Activated CD4-positive, alpha-beta T cell treated with anti-CD3 and anti-CD28 coated beads, Interleukin-2, amount 50 U/mL, for 48 hours (primary cell): ENCODE measurements around the gene SLN.
"Not testable (repeated sequence)": the region's sequence is repeated elsewhere in the genome, so short reads cannot be mapped to it uniquely, and the experiment has no call there.

Source experiments
- DNase-seq, 2 experiments: peaks; one replicate each; pipeline ENCODE4 v3.0.0-alpha.2; 2020

Gene SLN

DNA sequence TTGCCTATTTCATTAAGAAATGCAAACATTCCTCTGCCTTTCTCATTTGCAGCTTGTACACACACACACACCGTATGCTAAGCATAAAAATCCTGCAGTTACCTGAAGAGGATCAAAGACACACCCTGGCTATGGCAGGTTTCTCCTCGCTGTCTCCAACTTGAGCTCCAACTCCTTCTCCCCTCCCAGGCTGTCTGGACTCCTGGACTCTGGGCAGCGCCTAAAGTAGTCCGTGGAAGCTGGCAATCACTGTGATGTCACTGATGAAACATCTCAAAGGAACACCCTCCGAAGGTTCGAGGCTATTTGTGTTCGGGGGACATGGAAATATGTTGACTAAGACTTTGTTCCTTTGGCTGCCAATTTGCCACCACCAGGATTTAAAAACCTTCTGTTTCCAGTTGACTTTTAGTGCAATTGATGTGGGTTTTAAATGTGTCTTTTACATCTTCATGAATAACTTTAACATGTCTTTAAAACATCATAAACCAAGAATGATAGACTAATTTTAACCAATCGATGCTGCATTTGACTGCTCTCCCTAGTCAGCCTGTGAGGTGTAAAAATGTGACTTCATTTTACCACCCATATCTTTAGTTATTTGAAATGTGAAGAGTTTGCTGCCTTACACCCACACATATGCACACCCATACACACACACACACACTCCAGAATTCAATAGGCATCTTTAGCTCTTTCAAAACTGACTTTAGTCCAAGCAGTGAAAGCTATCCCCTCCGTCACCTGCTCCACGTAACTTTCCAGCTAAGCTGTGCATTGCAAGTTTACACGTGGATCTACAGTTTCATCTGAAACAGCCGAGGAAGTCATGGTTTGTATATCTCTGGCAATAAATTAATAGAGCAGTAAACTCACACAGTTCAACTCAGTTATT lies at the start of gene SLN:
SLN (minus strand) TSS at position 196 of the 895 bp plus-strand sequence.
- no peak for DNase-seq

DNA sequence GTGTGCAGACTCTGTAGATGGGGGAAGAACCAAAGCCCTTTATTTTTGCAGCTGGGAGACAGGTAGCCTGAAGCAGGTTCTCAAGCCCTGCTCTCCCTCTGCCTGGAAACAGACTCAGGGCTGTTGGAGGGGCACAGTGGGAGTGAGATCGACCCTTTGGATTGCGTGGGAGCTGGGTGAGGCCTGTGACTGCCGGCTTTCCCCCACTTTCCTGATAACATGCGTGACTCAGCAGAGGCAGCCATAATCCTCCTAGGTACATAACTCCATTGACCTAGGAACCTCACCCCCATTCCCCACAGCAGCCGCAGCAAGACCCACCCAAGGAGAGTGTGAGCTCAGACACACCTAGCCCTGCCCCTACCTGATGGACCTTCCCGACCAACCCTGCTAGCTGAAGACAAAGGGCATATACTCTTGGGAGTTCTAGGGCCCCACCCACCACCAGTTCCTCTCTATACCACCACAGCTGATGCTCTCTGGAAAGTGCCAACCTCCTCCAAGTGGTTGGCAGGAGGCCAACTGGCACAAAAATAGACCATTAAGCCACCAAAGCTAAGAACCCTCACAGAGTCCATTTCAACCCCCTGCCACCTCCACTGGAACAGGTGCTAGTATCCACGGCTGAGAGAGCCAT lies 47.0 kb upstream of the SLN start:
- DNase-seq, result not testable (repeated sequence)

DNA sequence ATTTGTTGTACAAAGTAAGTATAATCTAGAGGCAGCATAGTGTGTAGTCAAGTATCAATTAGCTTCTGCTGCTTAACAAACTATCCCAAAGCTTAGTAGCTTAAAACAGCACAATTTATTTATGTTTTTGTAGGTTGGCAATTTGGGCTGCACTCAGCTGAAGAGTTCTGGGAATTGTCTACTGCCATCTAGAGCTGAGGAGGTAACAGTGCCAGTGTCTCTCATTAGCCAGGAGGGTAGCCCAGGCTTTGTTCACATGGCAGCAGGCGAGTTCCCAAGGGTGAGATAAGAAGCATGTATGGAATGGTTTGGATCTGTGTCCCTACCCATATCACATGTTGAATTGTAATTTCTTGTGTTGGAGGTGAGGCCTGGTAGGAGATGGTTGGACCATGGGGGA lies 45.8 kb upstream of the SLN start:
- no peak for DNase-seq

DNA sequence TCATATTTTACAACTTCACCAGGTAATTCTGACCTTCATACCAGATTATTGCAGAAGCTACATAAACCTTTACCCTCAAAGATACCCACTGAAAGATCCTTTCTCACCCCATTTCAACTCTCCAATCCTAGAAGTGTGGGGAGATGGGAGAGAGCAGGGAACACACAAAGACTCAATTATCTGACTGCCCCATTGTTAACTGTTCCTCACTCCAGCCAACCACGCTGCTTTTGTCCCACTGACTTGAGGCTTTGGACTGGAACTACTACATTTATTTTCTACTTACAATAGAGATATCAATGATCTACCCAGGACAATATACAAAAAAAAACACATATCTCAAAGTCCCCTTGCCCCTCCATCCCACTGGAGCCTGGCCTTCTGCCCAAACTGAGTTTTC lies 44.7 kb upstream of the SLN start:
- no peak for DNase-seq

DNA sequence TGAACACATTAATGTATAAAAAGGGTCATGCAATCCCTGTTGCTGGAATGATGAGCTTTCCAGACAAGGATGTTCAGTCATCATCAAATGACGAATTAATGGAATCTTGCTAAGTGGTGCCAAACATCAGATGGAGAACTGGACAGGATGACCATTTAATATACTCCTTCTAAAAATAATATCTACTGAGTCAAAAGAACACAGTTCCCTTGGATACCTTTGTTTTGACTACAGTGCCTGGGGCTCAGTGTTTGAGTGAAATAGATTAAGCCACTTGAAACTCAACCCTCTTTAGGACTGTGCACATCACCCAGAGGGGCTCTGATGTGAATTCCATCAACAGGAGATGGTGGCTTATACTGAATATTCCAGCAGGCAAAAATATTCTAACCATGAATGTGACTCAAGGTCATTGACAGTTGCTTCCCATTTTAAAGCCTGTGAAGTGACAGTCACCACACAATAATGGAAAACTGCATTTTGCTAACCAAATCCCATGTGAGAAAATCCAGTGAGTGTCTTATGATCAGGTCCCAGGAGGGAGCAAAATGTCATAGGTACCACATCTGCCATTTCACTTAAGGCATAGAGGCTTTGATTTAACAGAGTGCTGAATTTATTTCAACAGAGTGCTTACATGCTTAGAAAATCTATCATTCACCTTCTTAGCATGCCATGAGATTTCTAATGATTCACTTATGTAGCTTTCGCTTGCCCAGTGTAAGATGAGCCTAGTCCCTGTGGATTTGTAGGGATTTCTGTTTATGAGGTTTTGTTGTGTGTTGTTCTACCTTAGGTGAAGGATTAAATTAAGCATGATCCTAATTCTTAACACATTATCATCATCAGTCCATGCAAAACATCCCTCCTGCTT lies 41.3 kb upstream of the SLN start:
- DNase-seq, result no peak

DNA sequence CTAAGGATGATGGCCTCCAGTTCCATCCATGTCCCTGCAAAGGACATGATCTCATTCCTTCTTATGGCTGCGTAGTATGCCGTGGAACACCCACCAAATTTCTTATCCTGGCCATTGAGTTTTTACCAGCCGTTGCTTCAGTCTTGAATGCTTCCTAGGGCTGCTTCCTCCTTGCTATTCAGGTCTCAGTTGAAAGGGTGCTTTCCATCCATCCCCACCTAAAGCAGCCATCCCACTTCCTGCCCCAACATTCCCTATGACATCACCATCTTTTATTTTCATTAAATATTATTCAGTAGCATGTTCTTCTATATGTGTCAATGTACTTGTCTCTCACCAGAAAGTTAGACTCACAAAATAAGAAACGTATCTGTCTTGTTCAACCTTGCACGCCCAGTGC lies 40.7 kb upstream of the SLN start:
- no peak for DNase-seq

DNA sequence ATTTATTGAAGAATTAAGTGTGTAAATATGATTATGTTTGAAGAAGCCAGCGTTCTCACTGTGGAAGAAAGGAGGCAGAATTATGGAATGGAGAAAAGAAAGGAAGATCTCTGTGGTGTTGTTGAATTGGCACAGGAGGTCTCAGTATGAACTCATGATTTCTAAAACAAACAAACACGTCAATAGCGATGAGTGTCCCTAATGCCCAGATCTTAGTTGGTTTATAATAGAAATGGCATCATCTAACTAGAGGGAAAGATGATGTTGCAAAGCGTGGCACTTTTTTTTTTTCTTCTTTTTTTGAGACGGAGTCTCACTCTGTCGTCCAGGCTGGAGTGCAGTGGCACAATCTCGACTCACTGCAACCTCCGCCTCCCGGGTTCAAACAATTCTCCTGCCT lies 39.2 kb upstream of the SLN start:
- DNase-seq, result no peak

DNA sequence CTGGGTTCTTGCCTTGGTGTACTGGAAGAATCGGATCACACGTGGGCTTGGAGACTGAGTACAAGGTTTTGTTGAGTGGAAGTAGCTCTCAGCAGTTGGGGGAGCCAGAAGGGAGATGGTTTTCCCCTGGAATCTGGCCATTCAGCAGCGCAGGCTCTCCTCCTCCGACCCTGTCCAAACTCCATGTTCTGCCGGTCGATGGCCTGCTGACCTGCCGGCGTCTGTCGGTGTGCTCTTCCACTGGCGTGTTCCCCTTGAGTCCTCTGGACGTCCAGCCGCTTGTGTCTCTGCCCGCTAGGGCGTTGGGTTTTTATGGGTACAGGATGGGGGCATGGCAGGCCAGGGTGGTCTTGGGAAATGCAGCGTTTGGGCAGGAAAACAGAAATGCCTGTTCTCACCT lies 38.5 kb upstream of the SLN start:
- DNase-seq, result no peak

DNA sequence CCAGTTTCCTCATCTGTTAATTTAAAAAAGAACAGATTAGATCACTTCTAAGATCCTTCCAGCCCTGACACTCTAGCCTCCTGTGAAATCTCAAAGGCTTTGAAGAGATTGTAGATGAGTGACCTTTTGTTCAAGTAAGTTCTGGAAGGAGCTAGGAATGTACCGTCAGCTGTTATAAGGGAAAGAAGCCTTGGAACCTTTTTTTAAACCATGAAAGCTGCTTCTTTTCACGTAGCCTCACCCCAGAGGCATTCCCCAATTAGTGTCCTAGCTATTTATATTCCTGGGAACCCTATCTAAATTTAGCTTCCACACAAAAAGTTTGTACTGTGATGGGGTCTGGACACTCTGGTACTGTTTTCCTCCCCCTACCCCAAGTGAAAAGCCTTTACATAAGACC lies 35.8 kb upstream of the SLN start:
- no peak for DNase-seq

DNA sequence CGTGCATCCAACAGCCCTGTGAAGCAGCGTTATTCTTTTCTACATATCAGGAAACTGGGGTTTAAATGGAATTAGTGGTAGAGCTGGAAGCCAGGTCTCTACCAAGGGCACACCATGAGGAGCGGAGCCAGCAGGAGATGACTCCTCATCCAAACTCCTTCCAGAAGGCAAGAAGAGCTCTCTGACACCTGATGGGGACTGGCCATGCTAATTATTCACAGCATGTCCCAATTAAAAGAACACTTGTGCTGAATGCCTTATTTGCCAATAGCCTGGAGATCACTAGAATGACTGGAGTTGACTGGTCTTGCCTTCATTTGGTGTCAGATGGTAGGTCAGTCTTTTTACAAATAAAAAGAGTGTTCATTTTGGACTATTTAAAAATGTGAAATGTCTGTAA lies 32.9 kb upstream of the SLN start:
- no peak for DNase-seq

DNA sequence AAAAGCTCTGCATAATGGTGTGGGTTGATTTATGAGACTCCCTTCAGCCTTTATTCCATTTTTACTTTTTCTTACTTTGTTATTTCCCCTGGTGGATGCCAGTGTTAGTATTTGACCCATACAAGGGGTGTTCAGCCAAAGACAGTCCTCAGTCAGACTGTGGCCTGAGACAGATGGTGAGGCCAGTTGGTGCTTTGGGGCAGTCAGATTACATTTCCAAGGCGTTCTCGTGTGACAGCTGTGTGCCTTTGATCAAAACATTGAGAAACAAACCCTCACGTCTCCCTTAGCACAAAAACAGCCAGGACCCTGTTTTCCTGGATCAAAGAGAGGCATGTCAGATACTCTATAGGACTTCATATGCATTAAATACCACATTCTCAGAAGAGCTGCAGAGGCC lies 31.3 kb upstream of the SLN start:
- no peak for DNase-seq

DNA sequence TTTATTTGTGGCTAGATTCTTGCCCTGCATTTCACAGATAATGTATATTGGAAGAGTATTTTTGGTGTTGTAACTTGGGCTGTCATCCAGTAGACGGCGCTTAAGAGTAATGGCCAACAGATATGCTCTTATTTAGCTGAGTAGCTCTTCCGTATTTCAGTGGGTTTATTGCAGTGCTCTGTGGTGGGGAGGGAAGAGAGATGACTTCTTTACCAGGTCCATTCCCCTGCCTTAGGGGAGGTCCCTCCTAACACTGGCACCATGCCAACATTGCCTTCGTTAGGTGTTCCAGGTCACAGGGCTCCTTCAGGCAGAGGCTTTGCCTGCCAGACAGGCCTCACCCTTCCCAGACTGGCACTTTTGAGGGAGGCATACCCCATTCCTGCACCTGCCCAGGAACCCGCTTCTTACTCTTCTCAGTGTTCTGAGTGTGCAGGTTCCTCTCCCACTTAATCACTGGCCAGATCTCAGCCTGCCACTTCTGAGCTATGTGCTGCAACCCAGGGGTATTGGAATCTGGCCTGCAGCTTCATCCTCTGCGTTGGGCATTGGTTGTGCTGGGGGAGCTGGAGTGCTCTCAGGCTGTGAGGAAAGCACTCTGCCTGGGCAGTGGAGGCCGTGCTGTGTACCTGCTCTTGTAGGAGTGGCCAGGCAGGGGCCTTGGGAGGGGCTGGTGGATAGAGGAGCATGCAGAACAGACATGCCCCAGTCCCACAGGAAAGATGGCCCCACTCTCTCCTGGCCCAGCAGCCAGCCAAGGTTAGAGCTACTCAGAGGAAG lies 29.4 kb upstream of the SLN start:
- peak; percentile 4 to 11 for DNase-seq

DNA sequence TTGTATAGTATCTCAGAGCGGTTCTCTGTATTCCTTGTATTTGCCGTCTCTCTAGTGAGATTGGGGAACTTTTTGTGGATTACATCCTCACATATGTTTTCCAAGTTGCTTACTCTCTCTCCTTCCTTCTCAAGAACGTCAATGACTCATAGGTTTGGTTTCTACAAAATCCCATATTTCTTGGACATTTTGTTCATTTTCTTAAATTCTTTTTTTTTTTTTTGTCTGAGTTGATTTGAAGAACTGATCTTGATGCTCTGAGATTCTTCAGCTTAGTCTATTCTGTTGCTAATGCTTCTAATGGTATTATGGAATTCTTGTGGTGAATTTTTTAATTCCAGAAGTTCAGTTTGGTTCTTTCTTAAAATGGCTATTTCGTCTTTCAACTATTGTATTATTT lies 28.4 kb upstream of the SLN start:
- no peak for DNase-seq

DNA sequence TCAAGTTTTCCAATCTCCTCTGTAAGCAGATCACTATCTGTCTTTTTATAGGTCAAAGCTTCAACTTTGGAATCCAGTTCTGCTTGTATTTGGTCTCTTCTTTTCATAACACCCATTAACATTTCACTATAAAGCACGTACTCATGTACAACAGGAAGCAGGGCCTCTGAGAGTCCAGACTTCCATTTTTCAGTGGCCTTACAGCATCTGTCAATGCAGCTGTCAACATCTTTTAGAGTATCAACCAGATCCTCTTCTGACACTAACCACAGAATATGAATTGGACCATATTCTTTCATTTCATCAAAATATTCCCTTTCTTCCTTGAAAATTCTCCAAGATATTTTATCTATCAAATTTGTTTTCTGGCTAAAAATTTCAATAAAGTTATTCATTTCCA lies 24.7 kb upstream of the SLN start:
- DNase-seq, result no peak

DNA sequence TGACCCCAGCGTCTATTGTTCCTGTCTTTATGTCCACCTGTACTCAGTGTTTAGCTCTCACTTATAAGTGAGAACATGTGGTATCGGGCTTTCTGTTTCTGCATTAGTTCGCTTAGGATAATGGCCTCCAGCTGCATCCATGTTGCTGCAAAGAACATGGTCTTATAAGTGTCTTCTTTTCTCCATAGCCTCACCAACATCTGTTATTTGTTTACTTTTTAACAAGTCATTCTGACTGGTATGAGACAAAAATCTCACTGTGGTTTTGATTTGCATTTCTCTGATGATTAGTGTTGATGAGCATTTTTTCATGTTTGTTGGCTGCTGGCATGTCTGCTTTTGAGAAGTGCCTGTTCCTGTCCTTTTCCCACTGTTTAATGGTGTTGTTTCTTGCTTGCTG lies 21.7 kb upstream of the SLN start:
- DNase-seq, result no peak

DNA sequence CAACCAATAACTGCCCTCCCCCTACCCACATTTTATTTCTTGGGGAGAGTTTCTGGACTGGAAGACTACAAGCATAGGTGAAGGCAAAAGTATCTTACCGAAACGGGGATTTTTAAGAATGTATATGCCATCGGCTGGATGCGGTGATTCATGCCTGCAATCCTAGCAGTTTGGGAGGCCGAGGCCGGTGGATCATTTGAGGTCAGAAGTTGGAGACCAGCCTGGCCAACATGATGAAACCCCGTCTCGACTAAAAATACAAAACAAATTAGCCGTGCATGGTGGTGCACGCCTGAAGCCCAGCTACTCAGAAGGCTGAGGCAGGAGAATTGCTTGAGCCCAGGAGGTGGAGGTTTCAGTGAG lies 20.8 kb upstream of the SLN start:
- DNase-seq, result no peak

DNA sequence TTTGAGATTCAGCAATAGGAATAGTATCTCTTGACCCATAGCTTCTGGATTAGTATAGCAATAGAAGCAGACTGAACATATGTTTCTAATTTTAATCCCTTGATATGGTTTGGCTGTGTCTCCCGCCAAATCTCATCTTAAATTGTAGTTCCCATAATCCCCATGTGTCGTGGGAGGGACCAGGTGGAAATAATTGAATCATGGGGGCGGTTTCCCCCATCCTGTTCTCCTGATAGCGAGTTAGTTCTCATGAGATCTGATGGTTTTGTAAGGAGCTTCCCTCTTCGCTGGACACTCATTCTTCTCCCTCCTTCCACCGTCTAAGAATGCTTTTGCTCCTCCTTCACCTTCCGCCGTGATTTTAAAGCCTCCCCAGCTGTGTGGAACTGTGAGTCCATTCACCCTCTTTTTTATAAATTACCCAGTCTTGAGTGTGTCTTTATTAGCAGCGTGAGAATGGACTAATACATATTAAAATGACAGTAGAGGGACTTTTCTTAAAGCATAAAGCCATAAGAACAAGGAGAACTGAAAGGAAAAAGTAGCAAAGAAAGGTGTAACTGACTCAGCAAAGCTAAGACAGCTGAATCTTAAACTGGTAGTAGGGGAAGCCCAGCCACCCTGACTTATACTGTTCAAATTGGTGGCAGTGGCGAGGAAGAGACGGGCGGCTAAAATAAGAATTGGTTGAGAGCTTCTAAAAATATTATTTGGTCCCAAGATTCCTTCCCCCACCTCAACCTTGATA lies 20.3 kb upstream of the SLN start:
- no peak for DNase-seq

DNA sequence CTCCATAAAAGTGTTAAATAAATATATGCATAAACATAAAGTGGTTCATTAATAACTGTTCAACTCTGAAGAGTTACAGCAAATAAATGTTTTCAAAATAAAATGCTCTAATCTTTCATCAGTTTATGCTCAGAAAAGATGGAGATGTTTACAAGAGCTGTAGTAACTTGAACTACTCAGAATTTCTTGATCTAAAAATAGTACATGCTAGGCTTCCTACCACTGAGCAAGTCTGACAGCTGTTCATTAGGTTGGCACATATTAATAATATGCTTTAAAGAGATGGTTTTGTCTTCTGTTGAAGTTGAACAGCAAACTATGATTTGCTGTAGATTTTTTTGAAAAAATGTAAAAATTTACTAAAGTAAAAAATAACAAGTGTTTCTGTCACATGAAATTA lies 10.8 kb upstream of the SLN start:
- no peak for DNase-seq

DNA sequence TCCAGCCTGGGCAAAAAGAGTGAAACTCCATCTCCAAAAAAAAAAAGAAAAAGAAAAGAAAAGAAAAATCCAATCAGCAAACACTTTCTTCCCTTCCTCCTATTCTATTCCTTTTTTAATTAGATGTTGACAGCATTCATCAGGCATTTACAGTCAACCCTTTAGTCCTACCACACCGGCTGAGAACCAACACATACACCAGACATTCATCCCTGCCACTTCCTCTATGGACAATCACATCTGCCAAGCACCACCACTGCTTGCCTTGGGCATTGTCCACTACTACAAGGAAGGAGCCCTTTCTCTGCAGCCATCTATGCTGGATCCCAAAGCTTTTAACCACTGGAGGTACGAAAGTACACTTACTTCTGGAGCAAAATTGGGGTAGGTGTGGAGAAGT lies 9.4 kb upstream of the SLN start:
- DNase-seq, result no peak

DNA sequence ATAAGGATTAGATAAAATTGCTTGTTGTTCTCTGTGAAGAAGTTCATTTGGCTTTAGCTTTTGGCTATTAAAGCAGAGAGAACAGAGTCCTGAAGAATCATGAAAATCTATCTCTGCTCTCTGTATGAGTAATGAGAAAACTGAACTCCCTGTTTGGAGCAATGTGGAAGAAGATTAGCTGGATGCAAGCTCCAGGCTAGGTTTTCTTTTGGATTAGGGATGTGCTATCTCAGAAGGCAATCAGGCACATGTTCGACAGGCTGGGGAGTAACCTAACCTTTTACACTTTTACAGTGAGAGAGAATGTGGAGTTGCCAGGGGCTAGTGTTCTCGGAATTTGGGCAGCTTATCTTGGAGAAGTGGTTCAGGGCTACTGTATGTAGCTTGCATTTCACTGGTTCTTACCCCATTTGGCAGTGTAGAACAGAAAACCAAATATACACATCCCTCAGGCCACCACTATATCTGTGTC lies 8.5 kb upstream of the SLN start:
- no peak for DNase-seq

DNA sequence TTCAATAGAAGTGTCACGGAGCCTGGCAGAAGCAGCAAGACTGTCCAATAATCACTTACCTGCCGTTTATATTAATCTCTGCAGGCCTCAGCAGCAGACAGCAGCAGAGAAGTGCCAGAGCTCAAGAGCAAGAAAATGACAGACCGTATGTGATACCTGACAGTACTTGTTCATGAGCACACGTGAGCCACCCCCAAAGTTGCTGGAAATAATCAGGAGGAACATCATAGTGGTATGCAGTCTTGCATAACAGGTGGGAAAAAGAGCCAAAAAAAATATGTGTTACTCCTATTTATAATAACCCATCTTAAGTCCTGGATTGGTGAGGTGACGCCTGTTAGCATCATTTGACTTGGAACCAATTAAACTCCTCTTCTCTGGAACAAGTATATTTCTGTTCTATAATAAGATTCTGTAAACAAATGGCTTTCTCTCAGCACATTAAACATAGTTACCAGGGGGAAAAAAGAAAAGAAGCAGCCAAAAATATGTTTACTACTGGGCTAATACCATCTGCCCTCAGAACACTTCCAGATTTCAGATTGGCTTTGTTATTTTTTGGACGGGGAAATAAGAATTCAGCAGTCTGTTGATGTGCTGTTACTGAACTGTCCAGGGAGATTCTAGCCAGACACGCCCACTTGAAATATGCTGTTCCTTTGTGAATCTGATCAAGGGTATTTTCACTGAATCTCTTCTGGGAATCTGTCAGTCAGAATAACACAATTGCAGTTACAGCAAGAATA lies 7.9 kb upstream of the SLN start:
- no peak for DNase-seq
